UCSD-AML1 (cell line): ENCODE measurements around the gene NKD2.
"Not testable (repeated sequence)": the region's sequence is repeated elsewhere in the genome, so short reads cannot be mapped to it uniquely, and the experiment has no call there.

Experiments used
- DNase-seq: peaks from one replicate; lab custom pipeline; 2025; ENCODE audit not compliant: unreplicated experiment; lab: John Stamatoyannopoulos, UW

The NKD2 gene

GRCh38 chr5:1008451-1009358 is at the start of gene NKD2:
Gene NKD2 (plus strand): TSS chr5:1008802. CDS start chr5:1009058, 256 bp downstream.
- peak; percentile 33 for DNase-seq

- DNase-seq = no peak
These were observed 48.7 kb upstream of the NKD2 start for GRCh38 chr5:959581-960531.

- no peak for DNase-seq
These were observed 48.1 kb upstream of the NKD2 start for GRCh38 chr5:960551-960950.

GRCh38 chr5:961002-961710 is 47.4 kb upstream of the NKD2 start:
- DNase-seq = no peak

GRCh38 chr5:961711-962240 is 46.8 kb upstream of the NKD2 start:
- no peak for DNase-seq

GRCh38 chr5:962386-962785 is 46.2 kb upstream of the NKD2 start:
- DNase-seq = no peak

GRCh38 chr5:962801-963200 is 45.8 kb upstream of the NKD2 start:
- DNase-seq = no peak

GRCh38 chr5:963310-963672 is 45.3 kb upstream of the NKD2 start:
- no peak for DNase-seq

GRCh38 chr5:963673-964531 is 44.7 kb upstream of the NKD2 start:
- no peak for DNase-seq

- no peak for DNase-seq
These were observed 43.8 kb upstream of the NKD2 start for GRCh38 chr5:964821-965220.

- no peak for DNase-seq
These were observed 42.8 kb upstream of the NKD2 start for GRCh38 chr5:965604-966344.

- DNase-seq = no peak
These were observed 42.3 kb upstream of the NKD2 start for GRCh38 chr5:966345-966710.

GRCh38 chr5:966941-967340 is 41.7 kb upstream of the NKD2 start:
- DNase-seq = no peak

- DNase-seq = no peak
These were observed 39.7 kb upstream of the NKD2 start for GRCh38 chr5:968881-969280.

GRCh38 chr5:969408-969839 is 39.2 kb upstream of the NKD2 start:
- DNase-seq = no peak

- not testable (repeated sequence) for DNase-seq
These were observed 36.0 kb upstream of the NKD2 start for GRCh38 chr5:972575-972974.

GRCh38 chr5:976849-977751 is 31.5 kb upstream of the NKD2 start:
- no peak for DNase-seq

GRCh38 chr5:978054-978453 is 30.5 kb upstream of the NKD2 start:
- no peak for DNase-seq
